GM12873 (cell line): ENCODE measurements around the gene OR10V1.

Experiments
- TF ChIP-seq, protein P1 (sequence below): IDR thresholded peaks from 2 replicates; pipeline ENCODE4 v1.5.1; 2012; ENCODE audit warnings: low read depth, mild to moderate bottlenecking, moderate library complexity, low read length, control low read depth; ENCODE audit not compliant: insufficient read depth; ENCODE audit errors: missing control alignments

Gene OR10V1

DNA sequence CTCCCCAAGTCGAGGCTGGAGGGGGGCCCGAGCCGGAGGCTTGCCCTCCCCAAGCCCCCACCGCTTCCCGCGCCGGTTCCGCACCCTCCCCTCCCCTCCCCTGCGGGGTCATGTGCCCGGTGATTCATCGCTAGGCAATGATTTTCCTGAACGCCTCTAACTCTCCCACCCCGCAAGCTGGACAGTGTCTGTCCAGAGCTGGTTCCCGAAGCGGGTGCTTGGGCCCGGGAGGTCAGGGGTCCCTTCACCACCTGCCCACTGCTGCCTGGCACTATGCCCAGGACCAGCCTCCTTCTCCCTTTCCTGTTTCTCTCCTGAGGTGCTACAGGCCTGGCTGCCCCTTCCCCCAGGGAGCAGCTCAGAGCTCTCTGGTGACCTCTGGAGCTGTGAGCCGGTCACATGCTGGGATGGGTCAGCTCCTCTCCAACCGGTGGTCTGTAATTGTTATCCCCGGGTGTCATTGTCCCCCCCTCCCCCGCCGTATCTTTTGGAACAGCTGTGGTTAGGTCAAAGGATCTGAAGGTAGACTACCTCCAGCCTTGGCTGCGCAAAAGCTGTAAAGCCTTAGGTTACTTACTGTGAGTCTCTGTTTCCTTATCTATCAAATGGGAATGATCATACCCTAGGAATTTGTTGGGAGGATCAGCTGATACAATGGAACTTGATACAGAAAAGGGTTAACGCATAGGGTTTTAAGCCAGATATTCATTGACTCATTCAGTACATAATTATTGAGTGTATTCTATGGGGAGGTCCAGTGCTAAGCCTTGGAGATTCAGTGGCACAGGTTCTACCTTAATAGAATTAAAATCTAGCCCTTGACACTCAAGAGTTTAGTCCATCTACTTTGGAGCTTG is 42.3 kb upstream of the OR10V1 start:
- TF ChIP-seq, protein P1, sequence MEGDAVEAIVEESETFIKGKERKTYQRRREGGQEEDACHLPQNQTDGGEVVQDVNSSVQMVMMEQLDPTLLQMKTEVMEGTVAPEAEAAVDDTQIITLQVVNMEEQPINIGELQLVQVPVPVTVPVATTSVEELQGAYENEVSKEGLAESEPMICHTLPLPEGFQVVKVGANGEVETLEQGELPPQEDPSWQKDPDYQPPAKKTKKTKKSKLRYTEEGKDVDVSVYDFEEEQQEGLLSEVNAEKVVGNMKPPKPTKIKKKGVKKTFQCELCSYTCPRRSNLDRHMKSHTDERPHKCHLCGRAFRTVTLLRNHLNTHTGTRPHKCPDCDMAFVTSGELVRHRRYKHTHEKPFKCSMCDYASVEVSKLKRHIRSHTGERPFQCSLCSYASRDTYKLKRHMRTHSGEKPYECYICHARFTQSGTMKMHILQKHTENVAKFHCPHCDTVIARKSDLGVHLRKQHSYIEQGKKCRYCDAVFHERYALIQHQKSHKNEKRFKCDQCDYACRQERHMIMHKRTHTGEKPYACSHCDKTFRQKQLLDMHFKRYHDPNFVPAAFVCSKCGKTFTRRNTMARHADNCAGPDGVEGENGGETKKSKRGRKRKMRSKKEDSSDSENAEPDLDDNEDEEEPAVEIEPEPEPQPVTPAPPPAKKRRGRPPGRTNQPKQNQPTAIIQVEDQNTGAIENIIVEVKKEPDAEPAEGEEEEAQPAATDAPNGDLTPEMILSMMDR: no peak

DNA sequence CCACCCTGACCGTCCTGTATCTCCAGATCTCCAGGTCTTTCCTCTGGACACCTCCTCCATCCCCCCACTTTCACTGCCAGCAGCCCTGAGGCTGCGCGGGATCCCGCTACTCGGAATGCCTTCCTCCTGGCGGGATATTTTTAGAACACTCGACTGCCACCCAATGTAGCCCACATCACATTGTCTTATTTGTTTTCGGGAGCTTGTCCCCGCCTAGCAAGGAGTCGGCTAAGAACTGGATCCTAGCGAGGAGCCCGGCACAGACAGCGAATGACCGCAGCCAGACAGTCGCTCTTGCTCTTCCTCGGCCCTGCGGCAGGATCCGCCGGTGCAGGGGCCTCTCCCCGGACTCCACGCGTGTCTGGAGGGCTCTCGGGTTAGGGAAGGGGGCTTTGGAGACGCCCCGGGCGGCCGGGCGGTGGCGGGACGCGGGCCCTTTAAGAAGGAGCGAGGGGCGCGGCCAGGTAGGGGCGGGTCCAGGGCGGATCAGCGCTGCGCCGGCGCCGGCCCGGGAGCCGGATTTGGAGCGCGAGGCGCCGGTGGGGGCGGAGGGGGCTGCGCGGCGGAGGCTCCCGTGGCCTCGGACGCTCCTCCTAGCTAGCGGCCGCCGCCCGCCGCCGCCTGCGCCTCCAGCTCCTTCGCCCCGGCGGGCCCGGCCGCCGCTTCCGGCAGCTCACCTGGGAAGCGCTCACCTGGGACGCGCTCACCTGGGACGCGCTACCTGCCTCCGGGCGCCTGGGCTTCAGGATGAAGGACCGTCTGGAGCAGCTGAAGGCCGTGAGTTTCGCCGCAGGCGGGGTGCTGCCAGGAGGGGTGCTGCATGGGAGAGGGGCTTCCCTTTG is 41.4 kb upstream of the OR10V1 start, which contains the start of gene STX3:
Gene STX3 (plus strand): TSS at position 518 of the 842 bp plus-strand sequence. CDS start 230 bp downstream, at position 748.
- TF ChIP-seq, protein P1: no peak

DNA sequence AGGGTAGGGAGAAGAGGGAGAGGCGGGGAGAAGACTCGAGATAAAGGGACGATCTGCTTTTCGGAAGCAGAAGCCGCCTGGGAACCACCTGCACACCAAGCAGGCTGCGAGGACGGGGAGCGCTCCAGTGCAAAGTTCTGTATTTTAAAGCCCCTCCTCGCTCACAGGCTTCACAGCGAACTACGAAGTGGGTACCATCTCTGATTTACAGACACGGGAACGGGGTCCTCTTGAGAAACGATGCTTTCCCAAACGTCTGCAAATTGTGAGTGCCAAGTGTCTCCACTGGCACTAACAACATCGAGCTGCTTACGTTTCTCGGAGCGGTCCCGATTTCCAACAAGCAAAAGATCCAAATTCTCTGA is 40.8 kb upstream of the OR10V1 start:
- TF ChIP-seq, protein P1: no peak

DNA sequence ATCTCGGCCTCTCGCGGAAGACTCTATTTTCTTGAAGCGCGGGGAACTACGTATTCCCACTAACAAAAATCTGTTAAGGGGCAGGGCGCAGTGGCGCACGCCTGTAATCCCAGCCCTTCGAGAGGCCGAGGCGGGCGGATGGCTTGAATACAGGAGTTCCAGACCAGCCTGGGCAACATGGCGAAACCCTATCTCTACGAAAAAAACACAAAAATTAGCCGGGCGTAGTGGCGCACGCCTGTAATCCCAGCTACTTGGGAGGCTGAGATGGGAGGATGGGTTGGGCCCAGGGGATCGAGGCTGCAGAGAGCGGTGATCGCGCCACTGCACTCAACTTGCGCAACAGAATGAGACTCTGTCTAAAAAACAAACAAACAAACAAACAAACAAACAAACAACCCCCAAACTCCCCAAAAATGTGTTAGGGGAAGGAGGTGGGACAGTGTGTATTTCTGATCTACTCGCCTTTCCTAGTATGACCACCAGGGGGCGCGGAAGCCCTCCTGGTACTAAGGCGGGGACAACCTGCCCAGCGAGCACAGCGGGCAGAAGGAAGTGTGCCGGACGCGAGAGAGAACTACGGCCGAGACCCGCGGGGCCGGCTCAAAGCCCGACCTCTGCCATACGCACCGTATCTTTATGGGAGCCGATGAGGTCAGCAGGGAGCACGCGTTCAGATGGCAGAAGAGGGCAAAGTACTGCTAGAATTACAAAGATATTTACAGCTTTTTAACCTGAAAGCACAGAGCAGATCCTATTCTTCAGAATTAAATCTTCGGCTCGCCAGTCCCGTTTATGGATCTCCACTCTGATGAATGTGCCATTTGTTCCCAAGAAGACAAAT is 40.2 kb upstream of the OR10V1 start:
- TF ChIP-seq, protein P1: peak; percentile 91

DNA sequence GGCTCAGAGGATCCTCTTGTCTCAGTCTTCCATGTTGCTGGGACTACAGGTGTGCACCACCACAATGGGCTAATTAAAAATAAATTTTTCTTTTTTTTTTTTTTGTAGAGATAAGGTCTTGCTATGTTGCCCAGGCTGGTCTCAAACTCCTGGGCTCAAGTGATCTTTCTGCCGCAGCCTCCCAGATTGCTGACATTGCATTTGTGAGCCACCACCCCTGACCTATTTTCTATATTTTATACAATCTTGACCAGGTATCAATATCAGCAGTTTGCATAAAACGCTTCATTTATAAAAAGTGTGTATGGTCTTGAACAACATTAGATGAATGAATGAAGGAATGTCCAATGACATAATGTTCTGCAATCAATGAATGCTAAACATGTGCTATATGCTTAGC is 32.5 kb upstream of the OR10V1 start:
- TF ChIP-seq, protein P1: no peak

DNA sequence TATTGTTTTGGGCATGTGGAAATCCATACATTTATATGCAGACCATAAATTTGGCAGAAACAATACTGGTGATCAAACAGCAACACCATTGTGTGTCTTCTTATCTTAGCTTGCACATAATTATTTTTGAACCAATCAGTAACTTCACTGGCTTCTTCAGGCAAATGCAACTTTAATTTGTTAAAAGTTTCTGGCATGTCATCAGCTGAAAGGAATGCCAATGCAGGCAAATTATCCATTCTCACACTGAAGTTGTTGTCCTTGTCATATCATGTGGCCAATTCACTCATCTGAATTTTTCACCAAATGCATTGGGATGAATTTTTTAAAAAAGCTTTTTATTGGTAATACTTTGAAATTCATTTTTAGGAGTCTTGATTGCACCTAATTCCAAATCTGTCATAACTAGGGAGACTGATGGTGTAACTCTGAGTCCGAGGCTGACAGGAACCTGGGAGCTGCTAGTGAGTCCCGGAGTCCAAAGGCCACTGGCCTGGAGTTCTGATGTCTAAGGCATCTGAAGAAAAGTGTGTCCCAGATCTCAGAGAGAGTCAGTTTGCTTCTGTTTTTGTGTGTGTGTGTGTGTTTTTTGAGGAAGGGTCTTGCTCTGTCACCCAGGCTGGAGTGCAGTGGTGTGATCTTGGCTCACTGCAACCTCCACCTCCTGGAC is 17.4 kb upstream of the OR10V1 start:
- TF ChIP-seq, protein P1: no peak
